PC-9 (cell line): ENCODE results near the gene TBX5.

Source experiments
- CTCF ChIP-seq: fragments of 200-600 bp; sonication (generic); conservative IDR thresholded peaks from 2 replicates; pipeline ENCODE4 v1.6.1; 2017; ENCODE audit warnings: mixed run types, antibody characterized with exemption, mild to moderate bottlenecking, moderate library complexity
- EZH2 ChIP-seq: fragments of 200-600 bp; sonication (generic); IDR thresholded peaks from 2 replicates; pipeline ENCODE4 v1.8.0; 2017; ENCODE audit warnings: antibody characterized with exemption, low read depth

- TF ChIP-seq EZH2, result no peak
- TF ChIP-seq CTCF, result no peak
Measured at GRCh38 chr12:114409852-114410600, 4.1 kb upstream of the TBX5 start.
